ENCODE measurements around the gene MSTO1. TPM values are rescaled to one million over a fixed set of nuclear protein-coding genes. Genes with fewer than 3 reads are reported as not detected.
A peak's percentile ranks its signal among the peaks of the same experiment; 100 is the strongest.
"Not testable (repeated sequence)": the region's sequence is repeated elsewhere in the genome, so short reads cannot be mapped to it uniquely, and the experiment has no call there.

Gene MSTO1
- total RNA-seq, 1 experiment from 2014 or later = 61.7 TPM

DNA sequence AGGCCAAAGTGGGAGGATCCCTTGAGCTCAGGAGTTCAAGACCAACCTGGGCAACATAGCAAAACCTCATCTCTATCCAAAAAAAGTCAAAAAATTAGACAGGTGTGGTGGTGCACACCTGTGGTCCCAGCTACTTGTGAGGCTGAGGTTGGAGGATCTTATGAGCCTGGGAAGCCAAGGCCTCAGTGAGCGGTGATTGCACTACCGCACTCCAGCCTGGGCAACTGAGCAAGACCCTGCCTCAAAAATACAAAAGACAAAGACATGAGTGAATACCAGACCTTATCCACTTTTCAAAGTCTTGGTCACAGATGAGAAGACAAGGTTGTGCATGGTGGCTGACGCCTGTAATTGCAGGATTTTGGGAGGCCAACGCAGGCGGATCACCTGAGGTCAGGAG is 13.2 kb upstream of the MSTO1 start (continued):
- TF ChIP-seq ZNF423 (CRISPR knock-in tag; IDR thresholded peaks at IDR 0.05) (no peak), MYBL2 (CRISPR knock-in tag; IDR thresholded peaks at IDR 0.05) (no peak), FOXJ3 (CRISPR knock-in tag; IDR thresholded peaks at IDR 0.05; ENCODE audit: borderline replicate concordance) (no peak), ZMAT4 (CRISPR knock-in tag; IDR thresholded peaks at IDR 0.05) (no peak)

DNA sequence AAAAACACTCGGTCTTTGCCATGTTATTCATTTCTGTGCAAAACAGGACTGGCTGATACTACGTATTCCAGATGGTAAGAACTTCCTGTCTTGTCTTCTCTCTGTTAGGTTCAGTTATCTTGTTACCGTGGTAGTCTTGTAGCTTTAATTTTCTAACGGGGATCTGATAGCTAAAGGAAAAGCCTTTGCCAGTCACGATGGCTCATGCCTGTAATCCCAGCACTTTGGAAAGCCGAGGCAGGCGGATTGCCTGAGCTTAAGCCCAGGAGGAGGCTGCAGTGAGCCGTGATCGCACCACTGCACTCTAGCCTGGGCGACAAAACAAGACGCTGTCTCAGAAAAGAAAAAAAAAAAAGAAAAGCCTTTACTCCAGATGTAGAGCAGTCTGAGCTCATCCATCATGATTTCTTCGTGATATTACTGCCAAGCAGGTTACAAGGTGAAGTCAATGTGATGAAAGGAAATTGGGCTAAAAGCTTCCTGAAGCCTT is 11.1 kb upstream of the MSTO1 start:
- peaks cover 21% of the 10 kb centered on the region for H3K4me1 Mint-ChIP-seq
- POLR2A ChIA-PET = interaction anchor here (0.7 kb wide), 1 partner anchor 1269 kb away, joined by 3 read pairs; no protein-coding TSS in a partner anchor
- no peaks in the 10 kb centered on the region for H3K27me3 Mint-ChIP-seq (ENCODE audit: low read depth)
- no peaks in the 10 kb centered on the region for H3K9me3 Mint-ChIP-seq
- peak overlapping the region; percentile 88 for H3K27ac Mint-ChIP-seq
- H3K4me3 Mint-ChIP-seq = peak overlapping the region; percentile 45
- CTCF ChIA-PET = interaction anchor here (0.6 to 1.3 kb wide), 4 partner anchors 23 to 348 kb away, joined by 4 to 8 read pairs (median 6); no protein-coding TSS in a partner anchor
- ATAC-seq (peak; percentile 86), DNase-seq (ENCODE audit: low spot score) (no peak)
- TF ChIP-seq JUN (CRISPR knock-in tag; IDR thresholded peaks at IDR 0.05) (no peak), SMAD3 (CRISPR knock-in tag; IDR thresholded peaks at IDR 0.05; ENCODE audit: borderline replicate concordance) (no peak), PRRX2 (CRISPR knock-in tag; IDR thresholded peaks at IDR 0.05) (no peak), GRHL2 (CRISPR knock-in tag; IDR thresholded peaks at IDR 0.05; ENCODE audit: insufficient replicate concordance, severe bottlenecking) (no peak), ZBTB21 (CRISPR knock-in tag; IDR thresholded peaks at IDR 0.05; ENCODE audit: borderline replicate concordance) (no peak), AR (CRISPR knock-in tag; IDR thresholded peaks at IDR 0.05) (no peak), JAZF1 (CRISPR knock-in tag; IDR thresholded peaks at IDR 0.05) (no peak)
- TF ChIP-seq, protein P1, sequence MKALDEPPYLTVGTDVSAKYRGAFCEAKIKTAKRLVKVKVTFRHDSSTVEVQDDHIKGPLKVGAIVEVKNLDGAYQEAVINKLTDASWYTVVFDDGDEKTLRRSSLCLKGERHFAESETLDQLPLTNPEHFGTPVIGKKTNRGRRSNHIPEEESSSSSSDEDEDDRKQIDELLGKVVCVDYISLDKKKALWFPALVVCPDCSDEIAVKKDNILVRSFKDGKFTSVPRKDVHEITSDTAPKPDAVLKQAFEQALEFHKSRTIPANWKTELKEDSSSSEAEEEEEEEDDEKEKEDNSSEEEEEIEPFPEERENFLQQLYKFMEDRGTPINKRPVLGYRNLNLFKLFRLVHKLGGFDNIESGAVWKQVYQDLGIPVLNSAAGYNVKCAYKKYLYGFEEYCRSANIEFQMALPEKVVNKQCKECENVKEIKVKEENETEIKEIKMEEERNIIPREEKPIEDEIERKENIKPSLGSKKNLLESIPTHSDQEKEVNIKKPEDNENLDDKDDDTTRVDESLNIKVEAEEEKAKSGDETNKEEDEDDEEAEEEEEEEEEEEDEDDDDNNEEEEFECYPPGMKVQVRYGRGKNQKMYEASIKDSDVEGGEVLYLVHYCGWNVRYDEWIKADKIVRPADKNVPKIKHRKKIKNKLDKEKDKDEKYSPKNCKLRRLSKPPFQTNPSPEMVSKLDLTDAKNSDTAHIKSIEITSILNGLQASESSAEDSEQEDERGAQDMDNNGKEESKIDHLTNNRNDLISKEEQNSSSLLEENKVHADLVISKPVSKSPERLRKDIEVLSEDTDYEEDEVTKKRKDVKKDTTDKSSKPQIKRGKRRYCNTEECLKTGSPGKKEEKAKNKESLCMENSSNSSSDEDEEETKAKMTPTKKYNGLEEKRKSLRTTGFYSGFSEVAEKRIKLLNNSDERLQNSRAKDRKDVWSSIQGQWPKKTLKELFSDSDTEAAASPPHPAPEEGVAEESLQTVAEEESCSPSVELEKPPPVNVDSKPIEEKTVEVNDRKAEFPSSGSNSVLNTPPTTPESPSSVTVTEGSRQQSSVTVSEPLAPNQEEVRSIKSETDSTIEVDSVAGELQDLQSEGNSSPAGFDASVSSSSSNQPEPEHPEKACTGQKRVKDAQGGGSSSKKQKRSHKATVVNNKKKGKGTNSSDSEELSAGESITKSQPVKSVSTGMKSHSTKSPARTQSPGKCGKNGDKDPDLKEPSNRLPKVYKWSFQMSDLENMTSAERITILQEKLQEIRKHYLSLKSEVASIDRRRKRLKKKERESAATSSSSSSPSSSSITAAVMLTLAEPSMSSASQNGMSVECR (CRISPR knock-in tag; IDR thresholded peaks at IDR 0.05; ENCODE audit: borderline replicate concordance) = no peak
- no peaks in the 10 kb centered on the region for H3K36me3 Mint-ChIP-seq

DNA sequence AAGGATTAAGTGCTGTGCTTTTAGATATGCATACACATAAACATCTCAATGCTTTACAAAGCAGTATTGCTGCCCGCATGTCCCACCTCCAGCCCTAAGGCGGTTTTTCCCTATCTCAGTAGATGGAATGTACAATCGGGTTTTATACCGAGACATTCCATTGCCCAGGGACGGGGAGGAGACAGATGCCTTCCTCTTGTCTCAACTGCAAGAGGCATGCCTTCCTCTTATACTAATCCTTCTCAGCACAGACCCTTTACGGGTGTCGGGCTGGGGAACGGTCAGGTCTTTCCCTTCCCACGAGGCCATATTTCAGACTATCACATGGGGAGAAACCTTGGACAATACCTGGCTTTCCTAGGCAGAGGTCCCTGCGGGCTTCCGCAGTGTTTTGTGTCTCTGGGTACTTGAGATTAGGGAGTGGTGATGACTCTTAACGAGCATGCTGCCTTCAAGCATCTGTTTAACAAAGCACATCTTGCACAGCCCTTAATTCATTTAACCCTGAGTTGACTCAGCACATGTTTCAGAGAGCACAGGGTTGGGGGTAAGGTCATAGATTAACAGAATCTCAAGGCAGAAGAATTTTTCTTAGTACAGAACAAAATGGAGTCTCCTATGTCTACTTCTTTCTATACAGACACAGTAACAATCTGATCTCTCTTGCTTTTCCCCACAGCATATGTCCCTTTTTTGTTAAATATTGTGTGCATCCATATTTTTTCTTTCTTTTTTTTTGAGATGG is 10.0 kb upstream of the MSTO1 start:
- CTCF ChIA-PET; DNase-seq (ENCODE audit: low spot score); H3K9me3 Mint-ChIP-seq; ATAC-seq; H3K27me3 Mint-ChIP-seq (ENCODE audit: low read depth); H3K36me3 Mint-ChIP-seq: not testable (repeated sequence)
- Mint-ChIP-seq H3K27ac (peak overlapping the region; percentile 74), H3K4me3 (peak overlapping the region; percentile 31), H3K4me1 (peaks cover 21% of the 10 kb centered on the region)
- POLR2A ChIA-PET = interaction anchor here (0.7 kb wide), 1 partner anchor 20 kb away, joined by 3 read pairs; no protein-coding TSS in a partner anchor

Data from WTC11 (cell line).